Skeletal muscle satellite cell (primary cell): ENCODE data around the gene GP1BA.
"Not testable (repeated sequence)": the region's sequence is repeated elsewhere in the genome, so short reads cannot be mapped to it uniquely, and the experiment has no call there.

ENCODE experiments used
- H3K27me3 ChIP-seq: 2 replicates; pipeline ENCODE4 v1.7.0; 2013; ENCODE audit warnings: low read length; ENCODE audit not compliant: control insufficient read depth, insufficient read depth
- H3K36me3 ChIP-seq: 2 replicates; pipeline ENCODE4 v1.7.0; 2013; ENCODE audit warnings: mild to moderate bottlenecking, control low read depth, low read length; ENCODE audit not compliant: insufficient read depth
- H3K4me1 ChIP-seq: 2 replicates; pipeline ENCODE4 v1.7.0; 2013; ENCODE audit warnings: low read length; ENCODE audit not compliant: control insufficient read depth, insufficient read depth
- H3K4me2 ChIP-seq: 2 replicates; pipeline ENCODE4 v1.7.0; 2013; ENCODE audit warnings: mild to moderate bottlenecking, low read length
- H3K4me3 ChIP-seq: 2 replicates; pipeline ENCODE4 v1.7.0; 2013; ENCODE audit warnings: low read length
- H3K9ac ChIP-seq: 2 replicates; pipeline ENCODE4 v1.7.0; 2013; ENCODE audit warnings: mild to moderate bottlenecking, low read depth, low read length, moderate library complexity
- H3K9me3 ChIP-seq: replicated peaks from 2 replicates; pipeline ENCODE4 v1.7.0; 2013; ENCODE audit warnings: mild to moderate bottlenecking, control low read depth, low read length

GP1BA gene

DNA sequence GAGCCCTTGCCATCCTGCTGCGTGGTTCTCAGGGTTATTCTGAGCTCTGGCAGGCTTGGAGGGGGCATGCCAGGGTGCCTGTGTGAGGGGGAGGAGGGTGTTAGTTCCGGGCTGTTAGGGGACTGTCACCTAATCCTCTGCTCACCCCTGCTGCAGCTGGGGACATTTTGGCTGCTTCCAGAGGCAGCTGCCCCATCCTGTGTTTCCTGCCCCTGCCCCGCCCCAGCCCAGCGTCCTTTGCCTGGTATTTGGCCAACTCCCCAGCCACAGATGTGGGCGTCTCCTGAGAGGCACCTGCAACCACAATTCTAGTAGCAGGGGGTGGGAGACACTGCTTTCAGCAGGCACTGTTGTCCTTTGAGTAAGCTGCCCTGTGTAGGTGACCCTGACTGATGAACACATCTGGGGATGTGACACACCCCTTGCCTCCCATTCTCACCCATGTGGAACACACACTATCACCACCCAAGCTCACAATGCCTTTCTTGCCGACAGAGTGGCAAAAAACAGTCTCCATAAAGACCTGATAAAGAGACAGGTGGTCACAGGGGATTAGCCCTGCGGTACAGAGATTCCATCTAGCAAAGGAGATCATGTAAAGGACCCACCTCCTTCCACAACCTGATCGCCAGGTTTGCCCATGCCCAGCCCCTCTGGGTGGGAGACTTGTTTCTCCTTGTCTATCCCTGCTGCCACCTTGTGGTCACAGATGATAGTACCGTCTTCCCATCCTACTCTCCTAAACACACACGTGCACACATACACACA is 28.8 kb upstream of the GP1BA start, which contains the start of gene CHRNE:
CHRNE (minus strand) TSS at position 48 of the 768 bp plus-strand sequence; CDS start at position 13, 35 bp downstream.
- no peak within 1 kb of the TSS for H3K4me3 ChIP-seq
- H3K9me3 ChIP-seq, result no peaks in the 10 kb centered on the region
- H3K4me1 ChIP-seq, result peaks cover 14% of the 10 kb centered on the region

DNA sequence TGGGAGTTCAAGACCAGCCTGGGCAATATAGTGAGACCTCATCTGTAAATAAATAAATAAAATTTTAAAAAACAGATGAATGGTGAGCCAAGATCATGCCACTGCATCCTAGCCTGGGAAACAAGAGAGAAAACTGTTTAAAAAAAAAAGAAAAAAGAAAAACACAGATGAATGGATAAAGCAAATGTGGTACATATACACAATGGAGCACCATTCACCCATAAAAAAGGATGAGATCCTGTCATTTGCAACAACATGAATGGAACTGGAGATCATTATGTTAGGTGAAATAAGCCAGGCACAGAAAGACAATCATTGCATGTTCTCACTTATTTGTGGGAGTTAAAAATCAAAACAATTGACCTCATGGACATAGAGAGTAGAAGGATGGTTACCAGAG is 25.4 kb upstream of the GP1BA start:
- not testable (repeated sequence) for H3K9ac ChIP-seq, H3K36me3 ChIP-seq

More for the DNA sequence above, 28.8 kb upstream of the GP1BA start, which contains the start of gene CHRNE:
- Histone ChIP-seq H3K4me2 (peak within 1 kb of the TSS; percentile 48), H3K9ac (no peak within 1 kb of the TSS), H3K36me3 (peaks cover 5% of the 10 kb centered on the region), H3K27me3 (peaks cover 3% of the 10 kb centered on the region)

DNA sequence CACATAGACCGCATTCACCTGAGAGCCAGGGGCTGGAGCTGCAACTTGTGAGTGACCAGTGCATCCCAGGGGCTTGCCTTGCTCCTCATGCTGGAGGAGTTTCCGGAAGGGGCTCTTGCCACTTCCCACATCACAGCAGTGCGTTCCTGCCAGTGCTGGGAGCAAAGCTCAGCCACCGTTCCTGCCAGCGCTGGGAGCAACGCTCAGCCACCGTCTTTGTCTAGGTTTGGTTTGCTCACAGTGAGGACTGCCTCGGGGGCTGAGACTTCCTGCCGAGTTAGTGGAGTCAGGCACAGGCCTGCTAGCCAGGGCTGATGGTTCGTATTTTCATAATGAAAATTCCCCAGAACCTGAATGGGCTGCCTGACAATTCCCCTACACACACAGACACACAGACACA is 23.8 kb upstream of the GP1BA start:
- no peaks in the 10 kb centered on the region for H3K9me3 ChIP-seq
- peak overlapping the region; percentile 53 for H3K9ac ChIP-seq
- H3K4me3 ChIP-seq, result no peak overlapping the region
- H3K4me1 ChIP-seq, result peaks cover 14% of the 10 kb centered on the region
- no peaks in the 10 kb centered on the region for H3K36me3 ChIP-seq
- H3K27me3 ChIP-seq, result peaks cover 3% of the 10 kb centered on the region
- peak overlapping the region; percentile 65 for H3K4me2 ChIP-seq

More for the DNA sequence above, 25.4 kb upstream of the GP1BA start:
- H3K4me2 ChIP-seq, H3K4me3 ChIP-seq, H3K27me3 ChIP-seq, H3K9me3 ChIP-seq: not testable (repeated sequence)
- peaks cover 22% of the 10 kb centered on the region for H3K4me1 ChIP-seq

DNA sequence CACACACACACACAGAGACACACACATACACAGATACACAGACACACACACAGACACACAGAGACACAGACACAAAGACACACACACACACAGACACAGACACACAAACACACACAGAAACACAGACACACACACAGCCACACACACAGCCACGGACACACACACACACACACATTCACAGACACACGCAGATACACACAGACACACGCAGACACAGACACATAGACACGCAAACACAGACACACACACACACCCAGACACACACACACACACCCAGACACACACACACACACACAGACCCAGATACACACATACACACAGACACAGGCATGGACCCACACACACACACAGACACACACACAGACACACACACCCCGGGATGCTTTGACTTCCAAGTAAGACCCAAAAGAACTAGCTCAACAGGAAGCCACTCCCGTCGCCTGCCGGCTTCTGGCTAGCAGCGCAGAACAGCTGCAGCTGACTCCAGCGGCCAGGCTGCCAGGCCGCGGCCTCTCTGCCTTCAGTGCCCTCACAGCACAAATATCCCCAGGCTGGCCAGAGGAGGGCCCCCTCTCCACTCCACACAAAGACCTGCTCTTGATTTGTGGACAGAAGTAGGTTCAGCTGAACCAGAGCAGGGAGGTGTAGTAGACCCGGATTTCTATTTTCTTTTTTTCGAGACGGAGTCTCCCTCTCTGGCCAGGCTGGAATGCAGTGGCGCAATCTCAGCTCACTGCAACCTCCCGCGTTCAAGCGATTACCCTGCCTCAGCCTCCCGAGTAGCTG is 23.2 kb upstream of the GP1BA start:
- peak overlapping the region; percentile 19 for H3K4me3 ChIP-seq
- H3K4me1 ChIP-seq, result peaks cover 12% of the 10 kb centered on the region
- H3K27me3 ChIP-seq, result peaks cover 3% of the 10 kb centered on the region
- H3K9ac ChIP-seq, result peak overlapping the region; percentile 53
- H3K36me3 ChIP-seq, result no peaks in the 10 kb centered on the region
- H3K9me3 ChIP-seq, result no peaks in the 10 kb centered on the region
- peak overlapping the region; percentile 65 for H3K4me2 ChIP-seq

DNA sequence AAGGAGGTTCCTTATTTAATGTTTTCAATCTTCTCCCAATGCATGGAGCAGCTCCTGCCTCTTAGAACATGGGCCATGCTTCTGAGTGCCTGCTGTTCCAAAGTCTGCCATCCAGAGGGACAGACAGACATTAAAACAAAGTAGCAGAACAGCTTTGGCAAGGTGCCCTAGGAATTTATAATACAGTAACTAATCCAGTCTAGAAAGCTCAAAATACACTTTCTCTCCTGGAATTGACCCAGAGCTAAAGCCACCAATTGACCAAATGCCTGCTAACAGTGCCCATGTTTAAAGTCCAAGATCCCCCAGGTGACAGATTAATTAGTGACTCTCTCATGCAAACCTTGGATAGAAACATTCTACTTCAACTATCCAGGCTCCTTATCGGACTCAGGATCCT is 18.1 kb upstream of the GP1BA start:
- no peaks in the 10 kb centered on the region for H3K27me3 ChIP-seq
- no peaks in the 10 kb centered on the region for H3K36me3 ChIP-seq
- no peak overlapping the region for H3K4me2 ChIP-seq
- no peak overlapping the region for H3K4me3 ChIP-seq
- no peaks in the 10 kb centered on the region for H3K9me3 ChIP-seq
- no peak overlapping the region for H3K9ac ChIP-seq
- H3K4me1 ChIP-seq, result peaks cover 5% of the 10 kb centered on the region

DNA sequence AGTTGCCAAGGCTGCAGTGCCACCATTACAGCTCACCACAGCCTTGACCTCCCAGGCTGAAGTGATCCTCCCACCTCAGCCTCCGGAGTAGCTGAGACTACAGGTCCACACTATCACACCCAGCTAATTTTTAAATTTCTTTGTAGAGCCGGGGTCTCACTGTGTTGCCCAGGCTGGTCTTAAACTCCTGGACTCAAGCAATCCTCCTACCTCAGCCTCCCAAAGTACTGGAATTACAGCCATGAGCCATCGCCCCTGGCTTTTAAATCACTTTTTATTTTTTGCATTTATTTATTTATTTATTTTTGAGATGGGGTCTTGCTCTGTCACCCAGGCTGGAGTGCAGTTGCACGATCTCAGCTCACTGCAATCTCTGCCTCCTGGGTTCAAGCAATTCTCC is 17.5 kb upstream of the GP1BA start:
- H3K36me3 ChIP-seq, H3K4me2 ChIP-seq, H3K4me1 ChIP-seq, H3K9me3 ChIP-seq, H3K9ac ChIP-seq, H3K27me3 ChIP-seq, H3K4me3 ChIP-seq: not testable (repeated sequence)

DNA sequence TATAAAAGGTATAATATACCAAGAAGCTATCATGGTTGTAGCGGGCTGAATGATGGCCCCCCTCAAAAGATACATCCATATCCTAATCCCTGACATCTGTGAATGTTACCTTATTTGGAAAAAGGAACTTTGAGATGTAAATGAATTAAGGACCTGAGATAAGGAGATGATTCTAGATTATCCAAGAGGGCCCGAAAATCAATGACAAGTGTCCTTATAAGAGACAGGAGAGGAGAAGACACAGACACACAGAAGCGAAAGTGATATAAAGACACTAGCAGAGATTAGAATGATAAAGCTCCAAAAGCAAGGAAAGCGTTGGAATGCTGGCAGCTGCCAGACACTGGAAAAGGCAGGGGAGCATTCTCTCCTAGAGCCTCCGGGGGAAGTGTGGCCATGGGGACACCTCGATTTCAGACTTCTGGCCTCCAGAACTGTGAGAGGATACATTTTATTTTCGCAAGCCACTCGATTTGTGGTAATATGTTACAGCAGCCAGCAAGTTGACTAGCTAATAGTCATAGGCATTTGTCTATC is 12.5 kb upstream of the GP1BA start:
- Histone ChIP-seq H3K36me3 (no peaks in the 10 kb centered on the region), H3K9ac (no peak overlapping the region), H3K4me2 (no peak overlapping the region), H3K4me1 (peaks cover 8% of the 10 kb centered on the region), H3K4me3 (no peak overlapping the region), H3K9me3 (no peaks in the 10 kb centered on the region), H3K27me3 (no peaks in the 10 kb centered on the region)

DNA sequence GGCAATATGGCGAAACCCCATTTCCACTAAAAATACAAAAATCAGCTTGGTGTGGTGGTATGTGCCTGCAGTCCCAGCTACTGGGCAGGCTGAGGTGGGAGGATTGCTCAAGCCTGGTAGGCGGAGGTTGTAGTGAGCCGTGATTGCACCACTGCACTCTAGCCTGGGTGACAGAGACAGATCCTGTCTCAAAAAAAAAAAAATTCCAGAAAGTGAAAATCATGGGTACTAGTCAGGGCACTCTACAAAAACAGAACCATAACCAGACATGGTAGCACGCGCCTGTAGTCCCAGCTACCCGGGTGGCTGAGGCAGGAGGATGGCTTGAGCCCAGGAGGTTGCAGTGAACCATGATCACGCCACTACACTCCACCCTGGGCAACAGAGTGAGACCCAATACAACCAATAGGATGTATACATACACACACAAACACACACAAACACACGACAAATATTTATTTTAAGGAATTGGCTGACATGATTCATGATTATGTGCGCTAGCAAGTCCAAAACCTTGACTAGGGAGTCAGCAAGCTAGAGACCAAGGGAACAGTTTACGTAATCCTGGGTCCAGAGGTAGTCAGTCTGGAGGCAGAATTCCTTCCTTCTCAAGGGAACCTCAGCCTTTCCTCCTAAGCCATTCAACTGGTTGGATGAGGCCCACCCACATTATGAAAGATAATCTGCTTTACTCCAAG is 11.6 kb upstream of the GP1BA start:
- Histone ChIP-seq H3K9ac (no peak overlapping the region), H3K36me3 (no peaks in the 10 kb centered on the region), H3K27me3 (no peaks in the 10 kb centered on the region), H3K4me1 (peaks cover 8% of the 10 kb centered on the region), H3K4me3 (no peak overlapping the region), H3K9me3 (no peaks in the 10 kb centered on the region), H3K4me2 (no peak overlapping the region)

DNA sequence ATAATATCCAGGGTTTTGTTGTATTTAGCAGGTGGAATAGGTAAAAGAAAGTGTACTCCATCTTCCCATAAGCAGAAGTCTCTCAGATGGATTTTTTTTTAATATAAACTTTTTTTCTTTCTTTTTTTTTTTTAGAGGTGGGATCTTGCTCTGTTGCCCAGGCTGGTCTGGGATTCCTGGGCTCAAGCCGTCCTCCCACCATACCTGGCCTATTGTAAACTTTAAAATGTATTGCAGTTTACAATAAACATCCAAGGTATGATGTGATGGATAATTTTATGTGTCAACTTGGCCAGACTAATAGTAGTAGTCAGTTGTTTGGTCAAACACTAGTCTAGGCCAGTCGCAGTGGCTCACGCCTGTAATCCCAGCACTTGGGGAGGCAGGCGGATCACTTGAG is 10.8 kb upstream of the GP1BA start:
- H3K27me3 ChIP-seq, result no peaks in the 10 kb centered on the region
- H3K9me3 ChIP-seq, result no peaks in the 10 kb centered on the region
- H3K36me3 ChIP-seq, result no peaks in the 10 kb centered on the region
- H3K4me3 ChIP-seq, result no peak overlapping the region
- no peak overlapping the region for H3K4me2 ChIP-seq
- H3K9ac ChIP-seq, result no peak overlapping the region
- peaks cover 8% of the 10 kb centered on the region for H3K4me1 ChIP-seq

DNA sequence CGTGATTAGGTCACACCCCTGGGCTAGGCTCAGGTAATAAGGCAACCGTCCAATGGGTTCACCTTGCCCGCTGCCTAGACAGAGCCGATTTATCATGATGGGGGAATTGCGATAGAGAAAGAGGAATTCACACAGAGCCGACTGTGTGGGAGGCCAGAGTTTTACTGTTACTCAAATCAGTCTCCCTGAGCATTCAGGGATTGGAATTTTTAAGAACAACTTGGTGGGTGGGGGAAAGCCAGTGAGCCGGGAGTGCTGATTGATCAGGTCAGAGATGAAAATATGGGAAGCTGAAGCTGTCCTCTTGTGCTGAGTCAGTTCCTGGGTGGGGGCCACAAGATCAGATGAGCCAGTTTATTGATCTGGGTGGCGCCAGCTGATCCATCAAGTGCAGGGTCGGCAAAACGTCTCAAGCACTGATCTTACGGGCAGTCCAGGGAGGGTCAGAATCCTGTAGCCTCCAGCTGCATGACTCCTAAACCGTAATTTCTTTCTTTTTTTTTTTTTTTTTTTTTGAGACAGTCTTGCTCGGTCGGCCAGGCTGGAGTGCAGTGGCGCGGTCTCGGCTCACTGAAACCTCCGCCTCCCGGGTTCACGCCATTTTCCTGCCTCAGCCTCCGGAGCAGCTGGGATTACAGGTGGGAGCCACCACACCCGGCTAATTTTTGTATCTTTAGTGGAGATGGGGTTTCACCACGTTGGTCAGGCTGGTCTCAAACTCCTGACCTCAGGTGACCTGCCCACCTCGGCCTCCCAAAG is 5.3 kb upstream of the GP1BA start:
- not testable (repeated sequence) for H3K4me1 ChIP-seq, H3K4me3 ChIP-seq, H3K9me3 ChIP-seq, H3K9ac ChIP-seq, H3K27me3 ChIP-seq, H3K4me2 ChIP-seq, H3K36me3 ChIP-seq

DNA sequence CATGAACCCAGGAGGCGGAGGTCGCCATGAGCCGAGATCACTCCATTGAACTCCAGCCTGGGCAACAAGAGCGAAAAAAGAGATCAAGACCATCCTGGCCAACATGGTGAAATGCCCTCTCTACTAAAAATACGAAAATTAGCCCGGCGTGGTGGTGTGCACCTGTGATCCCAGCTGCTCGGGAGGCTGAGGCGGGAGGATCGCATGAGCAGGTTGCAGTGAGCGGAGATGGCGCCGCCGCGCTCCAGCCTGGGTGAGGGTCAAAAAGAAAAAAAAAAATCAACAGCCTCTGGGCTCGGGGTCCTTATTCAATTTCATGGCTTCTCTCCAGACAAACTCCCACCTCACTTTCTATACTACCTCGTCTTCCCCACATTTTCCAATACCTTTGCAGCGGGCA is 3.2 kb upstream of the GP1BA start:
- Histone ChIP-seq H3K4me1 (peaks cover under 1% of the 10 kb centered on the region), H3K27me3 (no peaks in the 10 kb centered on the region), H3K36me3 (peaks cover 3% of the 10 kb centered on the region), H3K4me3 (no peak overlapping the region), H3K9ac (no peak overlapping the region), H3K4me2 (no peak overlapping the region), H3K9me3 (no peaks in the 10 kb centered on the region)
